Measurements from ENCODE around the gene KRTAP10-10.
"Not testable (repeated sequence)": the region's sequence is repeated elsewhere in the genome, so short reads cannot be mapped to it uniquely, and the experiment has no call there.

KRTAP10-10 gene

DNA sequence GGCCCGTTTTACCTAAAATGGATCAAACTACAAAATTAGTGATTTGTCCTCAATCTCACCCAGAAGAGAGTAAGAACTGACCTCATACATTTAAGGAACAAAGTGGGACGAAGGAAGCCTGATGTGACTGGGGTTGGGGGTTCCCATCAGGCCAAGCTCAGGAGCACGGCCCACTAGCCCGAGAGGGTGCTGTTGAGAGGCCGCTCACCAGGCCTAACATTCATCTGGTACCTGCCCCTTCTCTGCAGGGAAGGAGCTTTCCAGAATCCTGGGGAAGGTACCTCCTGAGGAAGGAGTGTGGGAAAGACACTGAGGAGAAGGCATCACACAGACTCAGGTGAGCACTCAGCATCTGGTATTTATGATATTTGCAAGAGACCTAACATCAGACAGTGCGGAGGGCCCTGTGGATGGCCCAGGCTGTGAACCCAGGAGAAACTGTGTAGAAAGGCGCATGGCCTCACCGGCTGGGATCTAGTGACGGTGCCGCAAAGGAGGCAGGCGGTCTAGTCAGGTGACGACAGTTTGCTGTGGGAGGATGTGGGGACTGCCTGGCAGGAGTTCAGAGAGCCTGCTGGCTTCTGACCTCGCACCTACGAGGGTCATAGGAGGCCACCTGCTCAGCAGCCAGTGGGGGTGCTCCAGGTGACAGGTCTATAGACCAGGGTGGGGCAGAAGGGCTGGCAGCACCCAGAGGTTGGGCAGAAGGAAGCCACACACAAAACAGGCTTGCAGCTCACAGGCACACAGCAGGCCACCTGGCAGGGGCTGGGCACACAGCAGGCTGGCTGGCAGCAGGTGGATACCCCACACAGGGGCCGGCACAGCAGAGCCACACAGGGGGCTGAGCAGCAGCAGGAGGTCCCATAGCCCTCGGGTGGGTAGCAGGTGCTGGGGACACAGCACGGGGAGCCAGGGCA is 16.8 kb downstream of the KRTAP10-10 start:
- no peak for DNase-seq

DNA sequence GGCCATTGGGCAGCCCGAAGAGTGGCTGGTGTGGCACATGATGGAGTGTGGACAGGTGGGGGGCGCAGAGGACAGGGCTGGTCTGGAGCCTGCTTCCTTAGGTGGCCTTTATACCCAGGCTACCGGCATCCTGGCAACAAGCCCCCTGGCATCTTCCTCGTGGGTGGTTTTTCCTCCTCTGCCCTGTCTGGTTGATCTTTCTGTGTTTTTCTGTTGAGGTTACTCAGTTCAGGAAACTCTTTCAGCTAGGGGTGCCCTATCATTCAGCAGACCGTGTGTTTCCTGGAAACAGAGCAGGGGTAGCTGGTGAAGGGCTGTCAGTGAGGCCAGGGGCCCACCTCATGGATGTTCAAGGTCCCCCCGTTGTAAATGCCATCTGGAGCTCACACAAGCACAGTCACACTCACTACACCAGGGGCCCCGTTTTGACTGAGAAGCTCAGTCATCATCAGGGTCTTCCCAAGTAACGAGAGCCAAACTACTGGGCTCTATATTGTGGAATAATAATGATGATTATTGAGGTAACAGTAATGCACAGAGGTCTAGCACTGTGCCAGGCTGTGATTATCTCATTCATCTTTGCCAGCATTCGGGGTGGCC is 17.5 kb downstream of the KRTAP10-10 start, which contains the start of gene KRTAP12-4:
KRTAP12-4 (minus strand) TSS at position 84 of the 600 bp plus-strand sequence; CDS start at position 39, 45 bp downstream.
- DNase-seq = no peak

DNA sequence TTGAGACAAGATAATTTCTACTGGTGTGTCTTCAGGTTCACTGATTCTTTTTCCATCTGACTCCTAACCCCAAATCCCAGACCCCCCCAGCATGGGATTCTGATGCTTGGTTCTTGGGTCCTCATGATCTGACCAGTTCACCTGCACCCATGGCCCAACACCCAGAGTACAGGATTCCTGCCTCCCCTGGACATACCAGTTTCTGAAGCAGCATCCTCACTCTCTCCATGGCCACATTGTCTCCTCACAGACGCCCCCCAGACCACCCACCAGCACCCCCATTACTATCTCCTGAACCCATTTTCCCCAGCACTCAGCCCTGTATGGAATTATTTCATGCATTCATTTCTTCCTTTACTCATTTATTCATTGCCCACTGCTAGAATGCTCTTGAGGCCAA is 19.7 kb downstream of the KRTAP10-10 start:
- no peak for DNase-seq

DNA sequence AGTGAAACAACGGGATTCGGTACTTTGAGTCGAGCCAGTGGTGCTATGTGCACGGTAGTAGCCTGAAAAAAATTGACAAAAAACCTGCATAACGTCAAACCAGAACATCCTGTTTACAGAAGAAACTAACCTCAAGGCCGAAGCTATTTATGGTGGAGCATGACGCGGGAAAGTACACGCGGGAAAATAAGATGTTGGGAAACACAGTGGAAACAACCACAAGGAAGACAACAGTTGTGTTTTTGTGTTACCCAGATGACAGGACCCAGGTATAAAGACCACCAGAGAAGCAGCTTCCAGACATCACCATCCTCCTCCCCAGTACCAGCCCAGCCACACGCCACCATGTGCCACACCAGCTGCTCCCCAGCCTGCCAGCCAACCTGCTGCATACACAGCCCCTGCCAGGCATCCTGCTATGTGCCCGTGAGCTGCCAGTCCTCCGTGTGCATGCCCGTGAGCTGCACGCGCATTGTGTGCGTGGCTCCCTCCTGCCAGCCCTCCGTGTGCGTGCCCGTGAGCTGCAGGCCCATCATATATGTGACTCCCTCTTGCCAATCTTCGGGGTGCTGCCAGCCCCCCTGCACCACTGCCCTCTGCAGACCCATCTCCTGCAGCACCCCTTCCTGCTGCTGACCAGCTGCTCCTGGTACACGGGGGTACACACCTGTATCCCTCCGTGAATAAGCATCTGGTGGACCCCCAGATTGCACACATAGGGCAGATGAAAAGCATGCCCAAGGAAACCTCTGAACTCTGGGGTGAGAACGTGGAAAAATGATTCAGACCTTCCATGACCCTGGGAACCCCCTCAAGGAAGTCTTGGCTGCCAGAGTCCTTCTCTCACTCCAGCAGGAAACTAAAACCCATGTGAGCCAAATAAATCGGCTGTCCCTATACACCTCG is 20.7 kb downstream of the KRTAP10-10 start, which contains the start of gene KRTAP12-3:
KRTAP12-3 (plus strand) TSS at position 298 of the 906 bp plus-strand sequence; CDS start at position 346, 48 bp downstream.
- DNase-seq = no peak

DNA sequence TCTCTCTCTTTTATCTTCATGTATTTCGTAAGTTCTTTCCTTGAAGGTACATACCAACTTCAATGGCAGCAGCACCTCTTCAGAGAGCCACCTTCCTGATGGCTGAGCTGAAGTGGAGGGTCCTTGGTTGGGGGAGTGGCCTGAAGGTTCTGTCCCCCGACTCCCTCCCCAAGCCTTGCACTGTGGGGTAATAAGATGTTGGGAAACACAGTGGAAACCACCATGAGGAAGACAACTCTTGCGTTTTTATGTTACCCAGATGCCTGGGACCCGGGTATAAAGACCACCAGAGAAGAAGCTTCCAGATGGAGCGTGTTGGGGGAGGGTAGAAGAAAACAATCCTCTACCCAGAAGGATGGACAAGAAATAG is 21.4 kb downstream of the KRTAP10-10 start:
- no peak for DNase-seq

DNA sequence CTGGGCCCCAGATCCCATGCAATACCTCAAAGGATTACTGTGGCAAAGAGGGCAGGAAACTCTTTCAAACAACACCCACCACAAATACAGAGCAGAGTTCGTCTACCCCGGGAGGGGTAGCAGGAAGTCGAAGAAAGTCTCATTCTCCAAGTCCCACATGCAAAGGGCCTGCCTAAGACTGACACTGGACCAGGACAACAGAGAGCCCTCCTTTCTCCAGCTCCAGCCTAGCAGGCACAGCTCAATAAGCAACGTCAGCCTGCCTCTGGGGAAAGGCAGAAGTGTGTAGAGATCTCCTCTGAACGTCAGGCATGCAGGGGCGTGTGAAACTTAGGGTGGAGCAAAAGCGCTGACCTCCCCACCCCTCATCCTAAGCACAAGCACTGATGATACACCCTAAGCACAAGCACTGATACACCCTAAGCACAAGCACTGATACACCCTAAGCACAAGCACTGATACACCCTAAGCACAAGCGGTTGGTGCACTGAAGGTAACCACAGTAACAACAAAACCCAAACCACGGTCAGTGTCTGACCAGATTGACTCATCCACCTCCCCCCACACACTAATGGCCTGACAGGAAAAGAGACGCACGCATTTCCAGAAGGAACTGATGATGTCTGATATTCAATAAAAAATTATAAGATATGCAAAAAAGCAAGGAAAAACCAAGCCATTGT is 21.9 kb downstream of the KRTAP10-10 start:
- DNase-seq = no peak

DNA sequence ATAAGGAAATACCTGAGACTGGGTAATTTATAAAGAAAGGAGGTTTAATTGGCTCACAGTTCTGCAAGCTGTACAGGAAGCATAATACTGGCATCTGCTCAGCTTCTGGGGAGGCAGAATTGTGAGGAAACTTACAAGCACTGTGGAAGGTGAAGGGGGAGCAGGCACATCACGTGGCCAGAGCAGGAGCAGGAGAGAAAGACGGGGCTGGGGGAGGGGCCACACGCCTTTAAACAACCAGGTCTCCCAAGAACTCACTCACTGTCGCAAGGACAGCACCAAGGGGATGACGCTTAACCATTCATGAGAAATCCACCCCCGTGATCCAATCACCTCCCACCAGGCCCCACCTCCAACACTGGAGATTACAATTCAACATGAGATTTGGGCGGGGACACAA is 24.4 kb downstream of the KRTAP10-10 start:
- DNase-seq = not testable (repeated sequence)

DNA sequence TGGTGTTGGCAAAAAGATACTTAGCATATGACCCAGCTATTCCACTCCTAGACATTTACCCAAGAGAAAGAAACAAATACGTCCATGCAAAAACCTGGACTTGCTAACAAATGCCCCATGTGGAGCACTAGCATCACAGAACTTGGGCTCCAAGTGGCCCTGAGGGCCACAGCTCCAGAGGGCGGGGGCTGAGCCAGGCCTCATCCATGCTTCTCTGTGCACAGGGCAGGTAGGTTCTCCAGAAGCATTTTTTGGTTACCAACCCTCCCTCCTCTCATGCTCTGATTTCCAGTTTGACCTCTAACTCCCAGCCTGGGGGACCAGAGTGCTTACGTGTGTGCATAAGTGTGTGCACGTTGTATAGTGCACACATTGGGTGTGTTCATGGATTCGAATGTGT is 27.5 kb downstream of the KRTAP10-10 start:
- no peak for DNase-seq

DNA sequence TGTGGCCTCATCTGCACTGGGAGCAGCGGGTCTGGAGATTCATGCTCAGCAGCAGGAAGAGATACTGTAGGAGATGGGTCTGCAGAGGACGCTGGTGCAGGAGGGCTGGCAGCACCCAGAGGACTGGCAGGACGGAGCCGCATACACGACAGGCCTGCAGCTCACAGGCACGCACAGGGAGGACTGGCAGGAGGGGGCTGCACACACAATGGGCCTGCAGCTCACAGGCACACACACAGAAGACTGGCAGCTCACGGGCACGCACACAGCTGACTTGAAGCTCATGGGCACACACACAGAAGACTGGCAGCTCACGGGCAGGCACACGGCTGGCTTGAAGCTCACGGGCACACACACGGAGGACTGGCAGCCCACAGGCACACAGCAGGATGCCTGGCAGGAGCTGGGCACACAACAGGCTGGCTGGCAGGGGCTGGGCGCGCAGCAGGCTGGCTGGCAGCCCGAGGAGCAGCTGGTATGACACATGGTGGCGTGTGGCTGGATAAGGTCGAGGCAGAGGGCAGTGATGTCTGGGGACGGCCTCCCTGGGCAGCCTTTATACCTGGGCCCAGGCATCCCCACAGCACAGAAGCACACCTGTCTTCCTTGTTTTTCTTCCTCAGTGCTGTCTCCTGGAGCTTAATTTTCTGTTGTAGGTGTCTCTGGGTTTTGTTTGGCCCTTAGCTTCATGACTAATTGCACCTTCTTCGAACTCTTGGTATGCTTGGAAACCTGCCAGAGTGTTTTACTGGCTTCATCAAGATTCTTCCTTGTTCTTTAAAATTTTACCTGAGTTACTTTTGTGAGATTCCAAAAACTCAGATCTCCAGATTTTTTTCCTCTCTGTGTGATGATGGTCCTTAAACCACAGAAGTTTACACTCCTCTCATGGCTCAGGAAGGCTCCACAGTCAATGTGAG is 29.5 kb downstream of the KRTAP10-10 start, which contains the start of gene KRTAP12-2:
KRTAP12-2 (minus strand) TSS at position 527 of the 920 bp plus-strand sequence; CDS start at position 486, 41 bp downstream.
- DNase-seq = no peak

DNA sequence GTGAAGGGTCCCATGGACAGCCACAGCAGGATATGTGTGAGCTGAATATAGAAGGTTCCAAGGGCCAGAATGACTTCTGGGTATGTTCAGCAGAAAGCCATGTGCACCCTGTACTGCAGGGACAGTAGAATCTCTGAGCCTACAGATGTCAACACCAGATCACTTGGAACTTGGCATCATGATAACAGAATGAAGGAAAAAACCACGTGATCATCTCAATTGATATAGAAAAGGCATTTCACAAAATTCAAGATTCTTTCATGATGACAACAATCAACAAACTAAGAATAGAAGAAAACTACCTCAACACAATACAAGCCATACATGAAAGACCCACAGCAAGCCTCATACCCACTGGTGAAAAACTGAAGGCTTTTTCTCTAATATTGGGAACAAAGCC is 30.5 kb downstream of the KRTAP10-10 start:
- no peak for DNase-seq

DNA sequence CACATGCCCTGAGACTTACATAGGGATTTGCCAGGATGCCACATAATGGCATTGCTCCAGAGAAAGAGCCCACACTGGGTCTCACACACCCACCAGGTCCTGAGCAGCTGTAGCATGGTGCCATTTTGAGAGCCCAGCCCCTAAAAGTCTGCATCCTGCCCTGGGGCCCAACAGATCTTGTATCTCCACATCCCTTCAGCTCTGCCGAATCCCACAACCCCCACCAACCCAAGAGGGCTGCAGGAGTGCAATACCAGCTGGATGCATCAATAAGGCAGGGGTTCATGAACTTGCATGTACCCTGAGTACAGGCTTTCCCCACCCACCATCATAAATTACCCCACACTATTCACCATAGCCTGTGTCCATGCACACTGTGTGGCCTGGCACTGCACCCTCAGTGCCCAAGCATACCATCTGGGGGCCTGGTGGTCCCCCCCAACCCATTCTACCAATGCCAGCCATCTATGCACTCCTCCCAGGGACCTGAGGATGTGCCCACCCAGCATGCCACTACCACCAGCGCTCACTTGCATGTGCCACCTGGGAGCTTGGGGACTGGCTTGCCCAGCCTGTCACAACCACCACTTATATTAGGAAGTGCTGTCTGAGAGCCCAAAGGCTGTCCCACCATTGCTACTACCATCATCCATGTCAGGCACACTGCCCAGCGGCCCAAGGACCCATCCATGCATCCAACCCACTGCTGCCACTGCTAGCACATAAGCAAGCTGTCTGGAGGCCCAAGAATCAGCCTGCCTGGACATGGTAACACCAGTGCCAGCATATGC is 33.7 kb downstream of the KRTAP10-10 start:
- no peak for DNase-seq

DNA sequence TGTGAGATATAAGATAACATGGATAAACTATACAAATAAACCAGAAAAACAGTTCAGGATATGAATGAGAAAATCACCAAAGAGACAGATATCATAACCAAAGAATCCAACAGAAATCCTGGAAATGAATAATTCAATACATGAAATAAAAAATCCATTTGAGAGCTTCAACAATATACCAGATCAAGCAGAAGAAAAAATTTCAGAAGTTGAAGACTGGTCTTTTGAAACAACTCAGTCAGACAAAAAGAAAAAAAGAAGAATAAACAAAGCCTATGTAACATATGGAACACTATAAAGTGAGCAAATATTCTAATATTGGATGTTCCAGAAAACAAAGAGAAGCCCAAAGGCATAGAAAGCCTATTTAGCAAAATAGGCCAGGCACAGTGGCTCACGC is 34.8 kb downstream of the KRTAP10-10 start:
- no peak for DNase-seq

DNA sequence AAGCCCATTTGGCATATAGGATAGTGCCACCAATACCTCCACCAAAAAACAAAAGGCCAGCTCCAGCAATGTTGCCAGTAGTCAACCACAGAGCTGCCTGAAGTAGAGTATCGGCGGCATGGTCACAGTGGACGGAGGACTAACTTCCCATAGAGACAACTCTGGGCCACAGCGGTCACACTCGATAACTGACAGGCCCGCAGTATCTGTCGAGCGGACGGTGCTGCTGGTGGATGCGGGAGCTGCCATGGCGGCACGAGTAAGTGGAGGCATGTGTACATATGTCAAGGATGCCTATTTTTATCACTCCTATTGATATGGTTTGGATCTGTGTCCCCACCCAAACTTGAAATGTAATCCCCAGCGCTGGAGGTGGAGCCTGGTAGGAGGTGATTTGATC is 40.7 kb downstream of the KRTAP10-10 start:
- DNase-seq = no peak

DNA sequence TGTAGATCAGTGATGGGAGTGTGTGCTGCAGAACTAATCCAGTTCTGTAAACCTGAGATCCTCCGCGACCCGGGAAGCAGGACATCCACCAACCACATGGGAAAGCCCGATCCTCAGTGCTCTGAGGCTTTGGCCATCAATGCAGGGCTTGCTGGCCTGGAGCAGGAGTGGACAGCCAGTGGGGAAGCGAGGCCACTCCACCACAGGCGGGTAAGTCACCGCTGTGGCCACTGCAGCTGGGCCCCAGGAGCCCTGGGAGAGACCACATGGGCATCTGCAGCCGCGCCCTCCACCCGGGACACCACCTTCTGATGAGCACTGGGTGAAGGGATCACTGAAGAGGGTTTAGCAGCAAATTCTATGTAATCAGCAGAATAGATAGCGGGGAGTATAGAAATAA is 44.0 kb downstream of the KRTAP10-10 start:
- DNase-seq = no peak

DNA sequence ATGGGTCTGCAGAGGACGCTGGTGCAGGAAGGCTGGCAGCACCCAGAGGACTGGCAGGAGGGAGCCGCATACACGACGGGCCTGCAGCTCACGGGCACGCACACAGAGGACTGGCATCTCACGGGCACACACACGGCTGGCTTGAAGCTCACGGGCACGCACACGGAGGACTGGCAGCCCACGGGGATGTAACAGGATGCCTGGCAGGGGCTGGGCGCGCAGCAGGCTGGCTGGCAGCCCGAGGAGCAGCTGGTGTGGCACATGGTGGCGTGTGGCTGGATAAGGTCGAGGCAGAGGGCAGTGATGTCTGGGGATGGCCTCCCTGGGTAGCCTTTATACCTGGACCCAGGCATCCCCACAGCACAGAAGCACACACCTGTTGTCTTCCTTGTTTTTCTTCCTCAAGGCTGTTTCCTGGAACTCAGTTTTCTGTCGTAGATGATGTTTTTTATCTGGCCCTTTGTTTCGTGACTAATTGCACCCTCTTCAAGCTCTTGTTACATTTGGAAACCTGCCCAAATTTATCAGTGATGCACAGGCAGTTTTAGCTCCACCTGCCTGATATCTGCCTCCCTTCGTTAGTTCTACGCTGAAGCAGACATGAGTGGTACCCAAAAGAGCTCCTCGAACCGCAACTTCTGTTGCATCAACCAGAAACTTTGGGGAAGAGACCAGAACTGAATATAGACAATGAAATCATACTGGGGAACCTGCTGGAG is 44.9 kb downstream of the KRTAP10-10 start, which contains the start of gene KRTAP12-1:
KRTAP12-1 (minus strand) TSS at position 303 of the 719 bp plus-strand sequence; CDS start at position 263, 40 bp downstream.
- DNase-seq = no peak

DNA sequence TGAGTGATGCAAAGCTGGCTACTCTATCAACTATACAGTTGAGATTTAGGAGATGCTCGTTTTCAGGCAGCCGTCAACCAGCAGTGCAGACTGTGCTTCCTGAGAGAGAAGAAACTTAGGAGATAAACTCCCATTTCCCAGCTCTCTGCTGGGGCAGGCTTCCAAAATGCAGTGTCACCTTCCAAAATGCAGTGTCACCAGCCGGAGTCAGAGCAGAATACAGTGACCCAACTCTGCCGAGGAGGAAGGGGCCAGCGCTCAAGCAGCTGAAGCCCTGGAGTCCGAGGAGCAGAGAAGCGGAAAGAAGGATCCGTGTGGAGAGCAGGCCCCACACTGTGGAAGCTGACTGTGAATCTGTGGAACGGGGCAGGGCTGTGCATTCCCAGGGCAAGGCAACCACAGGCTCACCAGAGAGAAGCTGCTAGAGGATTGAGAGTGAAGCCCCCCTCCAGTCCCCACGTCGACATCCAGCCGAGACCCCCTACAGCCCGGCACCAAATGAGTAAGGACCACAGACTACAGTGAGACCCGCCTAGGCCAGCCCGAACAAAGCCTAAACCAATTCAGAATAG is 45.5 kb downstream of the KRTAP10-10 start:
- DNase-seq = no peak

DNA sequence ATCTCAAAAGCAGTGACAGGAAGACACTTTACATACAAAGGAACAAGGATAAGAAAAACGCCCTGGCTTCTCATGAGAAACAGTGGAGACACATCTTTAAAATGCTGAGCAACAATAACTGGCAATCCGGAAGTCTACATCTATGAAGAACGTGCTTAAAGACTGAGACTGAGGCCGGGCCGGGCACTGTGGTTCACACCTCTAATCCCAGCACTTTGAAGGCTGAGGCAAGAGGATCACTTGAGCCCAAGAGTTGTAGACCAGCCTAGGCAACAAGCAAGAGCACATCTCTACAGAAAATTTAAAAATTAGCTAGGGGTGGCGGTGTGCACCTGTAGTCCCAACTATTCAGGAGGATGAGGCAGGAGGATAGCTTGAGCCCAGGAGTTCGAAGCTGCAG is 46.9 kb downstream of the KRTAP10-10 start:
- no peak for DNase-seq

DNA sequence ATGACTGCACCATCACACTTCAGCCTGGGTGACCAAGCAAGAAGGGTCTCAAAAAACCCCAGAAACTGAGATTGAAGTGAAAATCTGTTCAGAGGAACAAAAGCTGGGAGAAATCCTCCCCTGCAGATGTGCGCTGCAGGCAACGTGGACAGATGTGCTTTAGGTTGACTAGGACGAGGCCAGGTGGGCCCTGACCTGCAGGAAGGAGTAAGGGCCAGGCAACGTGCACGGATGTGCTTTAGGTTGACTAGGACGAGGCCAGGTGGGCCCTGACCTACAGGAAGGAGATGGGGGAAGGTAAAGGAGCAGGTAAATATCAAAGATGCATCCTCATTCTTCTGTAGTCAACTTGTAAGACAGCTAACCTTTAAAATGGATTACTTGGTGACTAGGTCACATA is 47.3 kb downstream of the KRTAP10-10 start:
- no peak for DNase-seq

DNA sequence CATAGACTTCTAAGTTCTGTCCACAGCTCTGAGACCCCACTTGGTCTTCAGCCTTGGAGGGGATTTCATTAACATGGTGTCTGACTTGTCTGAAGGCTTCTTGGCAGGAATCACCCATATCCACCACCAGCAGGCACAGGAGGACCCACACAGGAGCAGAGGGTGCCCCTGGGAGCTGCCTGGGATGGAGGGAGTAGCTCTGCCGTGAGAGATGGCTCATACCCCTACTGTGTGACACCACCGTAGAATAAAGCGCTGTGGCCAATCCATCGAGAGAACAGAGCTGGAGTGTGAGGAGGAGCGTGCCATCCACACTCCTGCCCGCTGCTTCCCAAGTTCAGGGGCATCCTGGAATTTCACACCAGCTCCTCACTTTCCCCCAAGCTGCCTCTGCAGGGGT is 47.9 kb downstream of the KRTAP10-10 start:
- DNase-seq = not testable (repeated sequence)

Data from kidney glomerular epithelial cell (primary cell).